Neutrophil (primary cell): ENCODE results near the gene CSF1.

Experiments used
- H3K27ac ChIP-seq: fragments of 200-600 bp; sonication (generic); 2 replicates; pipeline ENCODE4 v1.5.1; 2016; ENCODE audit warnings: mild to moderate bottlenecking, moderate library complexity
- H3K27me3 ChIP-seq: fragments of 200-600 bp; sonication (generic); 2 replicates; pipeline ENCODE4 v1.6.0; 2016; ENCODE audit warnings: mild to moderate bottlenecking
- H3K36me3 ChIP-seq: fragments of 200-600 bp; sonication (generic); 2 replicates; pipeline ENCODE4 v1.5.1; 2017
- H3K4me1 ChIP-seq, 2 experiments: fragments of 200-600 bp in 1 of 2; sonication (generic) in 1 of 2; 1 replicate in 1 of 2; 2 replicates in 1 of 2; pipeline versions ENCODE4 v1.5.1 to v1.6.1; 2013 to 2016; ENCODE audit warnings: low read depth in 1 of 2, low read length in 1 of 2, mild to moderate bottlenecking in 1 of 2, moderate library complexity in 1 of 2; ENCODE audit not compliant: control insufficient read depth in 1 of 2, insufficient read depth in 1 of 2
- H3K4me3 ChIP-seq, 2 experiments: fragments of 200-600 bp in 1 of 2; sonication (generic) in 1 of 2; 1 replicate in 1 of 2; 2 replicates in 1 of 2; pipeline ENCODE4 v1.5.1; 2013 to 2016; ENCODE audit warnings: low read depth in 1 of 2, low read length in 1 of 2, mild to moderate bottlenecking in 1 of 2, moderate library complexity in 1 of 2
- H3K9me3 ChIP-seq: fragments of 200-600 bp; sonication (generic); 2 replicates; pipeline ENCODE4 v1.5.1; 2016
- CTCF ChIP-seq: fragments of 200-600 bp; sonication (generic); IDR thresholded peaks from 2 replicates; pipeline ENCODE4 v1.5.1; 2016; ENCODE audit warnings: antibody characterized with exemption

The CSF1 gene

GRCh38 chr1:109889094-109889493, 21.6 kb upstream of the CSF1 start:
- no peaks in the 10 kb centered on the region for H3K27me3 ChIP-seq
- peaks cover 51 to 64% of the 10 kb centered on the region in 2 experiments for H3K4me1 ChIP-seq
- TF ChIP-seq CTCF, result no peak

GRCh38 chr1:109890115-109890953, 20.3 kb upstream of the CSF1 start:
- TF ChIP-seq CTCF, result no peak
- Histone ChIP-seq H3K9me3 (no peaks in the 10 kb centered on the region), H3K4me3 (no peak overlapping the region), H3K4me1 (peaks cover 51 to 60% of the 10 kb centered on the region in 2 experiments), H3K27ac (no peak overlapping the region), H3K27me3 (no peaks in the 10 kb centered on the region), H3K36me3 (no peaks in the 10 kb centered on the region)

More at GRCh38 chr1:109889094-109889493, 21.6 kb upstream of the CSF1 start:
- H3K36me3 ChIP-seq, result no peaks in the 10 kb centered on the region
- H3K27ac ChIP-seq, result no peak overlapping the region
- no peaks in the 10 kb centered on the region for H3K9me3 ChIP-seq
- H3K4me3 ChIP-seq, result no peak overlapping the region

- Histone ChIP-seq H3K4me3 (no peak overlapping the region), H3K9me3 (no peaks in the 10 kb centered on the region), H3K27ac (no peak overlapping the region), H3K4me1 (peaks cover 51 to 60% of the 10 kb centered on the region in 2 experiments), H3K27me3 (no peaks in the 10 kb centered on the region), H3K36me3 (no peaks in the 10 kb centered on the region)
- TF ChIP-seq CTCF, result no peak
Measured at GRCh38 chr1:109891930-109892329, 18.7 kb upstream of the CSF1 start.

GRCh38 chr1:109892561-109893368, 17.9 kb upstream of the CSF1 start:
- Histone ChIP-seq H3K36me3 (no peaks in the 10 kb centered on the region), H3K4me3 (no peak overlapping the region), H3K9me3 (no peaks in the 10 kb centered on the region), H3K27ac (no peak overlapping the region), H3K4me1 (peaks cover 51 to 60% of the 10 kb centered on the region in 2 experiments), H3K27me3 (no peaks in the 10 kb centered on the region)
- no peak for TF ChIP-seq CTCF

- no peaks in the 10 kb centered on the region for H3K27me3 ChIP-seq
- no peak for TF ChIP-seq CTCF
- H3K27ac ChIP-seq, result no peak overlapping the region
- no peaks in the 10 kb centered on the region for H3K36me3 ChIP-seq
- no peak overlapping the region for H3K4me3 ChIP-seq
- no peaks in the 10 kb centered on the region for H3K9me3 ChIP-seq
- peaks cover 50 to 56% of the 10 kb centered on the region in 2 experiments for H3K4me1 ChIP-seq
Measured at GRCh38 chr1:109893532-109894171, 17.0 kb upstream of the CSF1 start.
